Measurements from ENCODE around the gene DNAH12. TPM values are rescaled to one million over a fixed set of nuclear protein-coding genes. Genes with fewer than 3 reads are reported as not detected.

Gene DNAH12, protein sequence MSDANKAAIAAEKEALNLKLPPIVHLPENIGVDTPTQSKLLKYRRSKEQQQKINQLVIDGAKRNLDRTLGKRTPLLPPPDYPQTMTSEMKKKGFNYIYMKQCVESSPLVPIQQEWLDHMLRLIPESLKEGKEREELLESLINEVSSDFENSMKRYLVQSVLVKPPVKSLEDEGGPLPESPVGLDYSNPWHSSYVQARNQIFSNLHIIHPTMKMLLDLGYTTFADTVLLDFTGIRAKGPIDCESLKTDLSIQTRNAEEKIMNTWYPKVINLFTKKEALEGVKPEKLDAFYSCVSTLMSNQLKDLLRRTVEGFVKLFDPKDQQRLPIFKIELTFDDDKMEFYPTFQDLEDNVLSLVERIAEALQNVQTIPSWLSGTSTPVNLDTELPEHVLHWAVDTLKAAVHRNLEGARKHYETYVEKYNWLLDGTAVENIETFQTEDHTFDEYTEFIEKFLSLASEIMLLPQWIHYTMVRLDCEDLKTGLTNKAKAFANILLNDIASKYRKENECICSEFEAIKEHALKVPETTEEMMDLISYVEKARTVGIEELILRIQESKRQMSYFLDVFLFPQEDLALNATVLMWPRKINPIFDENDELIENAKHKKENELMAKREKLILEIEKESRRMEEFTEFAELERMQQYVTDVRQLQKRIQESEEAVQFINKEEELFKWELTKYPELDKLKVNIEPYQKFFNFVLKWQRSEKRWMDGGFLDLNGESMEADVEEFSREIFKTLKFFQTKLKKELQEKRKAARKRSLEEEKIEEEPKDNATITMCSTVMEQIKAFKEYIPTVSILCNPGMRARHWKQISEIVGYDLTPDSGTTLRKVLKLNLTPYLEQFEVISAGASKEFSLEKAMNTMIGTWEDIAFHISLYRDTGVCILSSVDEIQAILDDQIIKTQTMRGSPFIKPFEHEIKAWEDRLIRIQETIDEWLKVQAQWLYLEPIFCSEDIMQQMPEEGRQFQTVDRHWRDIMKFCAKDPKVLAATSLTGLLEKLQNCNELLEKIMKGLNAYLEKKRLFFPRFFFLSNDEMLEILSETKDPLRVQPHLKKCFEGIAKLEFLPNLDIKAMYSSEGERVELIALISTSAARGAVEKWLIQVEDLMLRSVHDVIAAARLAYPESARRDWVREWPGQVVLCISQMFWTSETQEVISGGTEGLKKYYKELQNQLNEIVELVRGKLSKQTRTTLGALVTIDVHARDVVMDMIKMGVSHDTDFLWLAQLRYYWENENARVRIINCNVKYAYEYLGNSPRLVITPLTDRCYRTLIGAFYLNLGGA (N-terminal part only)
- total RNA-seq: 3.5 TPM

DNA sequence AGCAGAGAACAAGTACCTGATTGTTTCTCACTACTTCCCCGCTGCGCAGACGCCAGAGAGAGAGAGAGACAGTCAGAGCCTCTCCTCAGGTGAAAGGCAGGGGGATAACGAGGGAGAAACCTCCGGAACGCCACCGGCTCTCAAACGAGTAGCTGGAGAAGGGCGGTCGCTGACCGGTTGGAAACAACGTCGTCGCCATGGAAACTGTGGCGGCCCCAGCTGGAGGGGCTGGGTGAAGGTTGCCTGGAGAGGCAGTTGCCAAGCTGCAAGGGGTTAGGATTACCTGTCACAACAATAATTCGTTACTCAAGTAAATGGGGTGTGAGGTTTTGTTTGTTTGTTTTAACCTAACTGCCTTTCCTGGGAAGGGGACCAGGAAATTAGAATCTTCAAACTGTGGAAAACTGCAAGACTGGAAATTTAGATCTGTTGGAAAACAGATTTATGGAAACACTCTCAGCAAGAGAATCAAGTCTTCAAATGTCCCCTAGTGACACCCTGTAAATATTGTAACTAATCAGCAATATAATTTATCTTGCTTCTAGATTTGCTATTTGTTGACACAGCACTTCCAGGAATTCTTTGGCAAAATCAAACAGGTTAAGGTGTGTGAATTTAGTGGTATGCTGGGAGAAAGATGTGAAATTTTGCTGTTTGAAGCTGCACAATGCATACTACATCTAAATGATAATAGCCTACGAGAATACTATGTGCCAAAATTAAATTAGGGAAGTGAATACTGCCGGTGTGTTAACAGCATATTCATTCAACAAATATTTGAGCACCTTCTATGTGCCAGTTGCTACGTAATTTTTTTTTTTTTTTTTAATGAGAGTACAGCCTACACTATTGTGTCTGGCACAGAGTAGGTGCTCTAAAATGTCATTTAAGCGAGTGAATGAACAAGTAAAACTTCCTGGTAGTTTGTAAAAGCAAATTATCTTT is at the start of gene DNAH12:
DNAH12 (minus strand) TSS at position 164 of the 945 bp plus-strand sequence. CDS start 1,474 bp downstream, outside the sequence.

DNA sequence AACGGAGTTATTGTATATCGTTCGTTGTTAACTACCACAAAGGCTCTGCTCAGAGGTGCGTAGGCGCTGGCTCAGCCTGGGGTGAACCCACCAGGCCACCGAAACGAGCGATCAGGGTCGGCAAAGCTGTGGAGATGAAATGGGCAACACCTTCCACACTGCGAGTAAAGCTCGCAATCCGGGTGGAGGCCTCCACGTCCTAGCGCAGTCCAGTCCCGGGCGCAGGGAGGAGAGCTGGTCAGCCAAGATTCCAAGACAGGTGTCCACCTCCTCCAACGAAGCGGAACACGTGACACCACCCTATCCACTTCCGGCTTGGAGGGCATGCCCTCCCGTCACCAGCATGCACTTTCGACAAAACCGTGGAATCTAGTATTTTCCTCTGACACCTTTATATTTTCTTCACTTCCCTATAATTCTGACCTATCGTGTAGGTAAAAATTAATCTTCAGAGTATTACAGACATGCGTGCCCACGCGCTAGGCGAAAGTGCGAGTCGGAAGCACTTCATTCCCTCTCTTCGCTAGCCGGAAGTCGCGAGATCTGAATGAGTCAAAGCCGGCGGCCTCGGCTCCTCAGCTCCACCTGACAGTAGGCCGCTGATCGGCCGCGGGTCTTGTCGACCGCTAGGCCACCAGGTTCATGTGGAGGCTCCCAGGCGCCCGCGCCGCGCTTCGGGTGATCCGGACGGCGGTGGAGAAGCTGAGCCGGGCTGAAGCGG is 11.8 kb upstream of the DNAH12 start, which contains the start of gene PDE12:
PDE12 (plus strand) TSS at position 537 of the 721 bp plus-strand sequence; CDS start at position 643, 106 bp downstream.

DNA sequence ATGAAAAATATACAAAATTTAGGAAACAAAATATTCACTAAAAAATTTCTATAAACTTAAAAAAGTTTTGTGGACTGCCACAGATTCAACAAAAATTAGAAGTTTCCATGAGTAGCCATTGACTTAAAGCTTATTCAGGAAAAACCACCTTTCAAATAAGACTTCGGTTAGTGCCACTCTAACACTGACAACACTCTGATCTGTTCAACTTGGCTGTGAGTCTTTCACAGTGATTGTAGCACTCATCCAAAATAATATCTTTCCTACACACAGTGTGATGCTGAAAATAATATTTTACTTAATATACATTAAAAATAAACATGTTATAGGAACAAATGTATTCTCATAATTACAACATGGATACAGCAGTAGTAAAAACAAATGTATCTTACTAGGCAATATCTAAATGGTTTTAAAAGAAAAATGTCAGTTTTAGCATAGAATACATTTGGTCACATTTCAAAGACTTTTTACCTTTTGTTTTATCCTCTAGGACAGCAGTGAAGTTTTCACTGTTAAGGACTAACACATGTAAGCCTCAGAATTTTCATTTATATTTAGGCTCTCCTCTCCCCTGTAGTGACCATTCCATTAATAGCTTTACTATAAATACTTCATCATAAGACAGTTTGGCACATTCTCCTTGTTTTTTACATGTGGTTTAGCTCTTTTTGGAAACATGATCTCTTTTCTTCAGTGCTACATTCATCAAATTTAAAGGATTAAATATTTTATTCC is 251.8 kb downstream of the DNAH12 start, which contains the start of gene ASB14:
ASB14 (minus strand) TSS at position 527 of the 738 bp plus-strand sequence. CDS start 652 bp downstream, outside the sequence.

Small RNA genes within 50 kb of the gene (small RNA-seq; reads per million reads assigned to genes)
- gene RF00019 (not detected), gene RNU6-108P (not detected), gene RNU6-1181P (not detected), gene RNU6-483P (not detected)

Other genes with a start within 250 kb of the DNAH12 start
- 19.6 TPM for gene PDE12, start 11.9 kb upstream of the DNAH12 start, total RNA-seq
- gene ARF4, start 53.0 kb upstream of the DNAH12 start, total RNA-seq: 124 TPM
- gene DENND6A, start 148.7 kb upstream of the DNAH12 start, total RNA-seq: 38.3 TPM
- gene SLMAP, start 212.0 kb upstream of the DNAH12 start, total RNA-seq: 63.4 TPM